Stimulated activated CD4-positive, alpha-beta T cell treated with anti-CD3 and anti-CD28 coated beads, Interleukin-2, amount 100 ng/mL, for 4 hours (primary cell): Measurements from ENCODE around the gene SPAAR.
"Not testable (repeated sequence)": the region's sequence is repeated elsewhere in the genome, so short reads cannot be mapped to it uniquely, and the experiment has no call there.

ENCODE experiments used
- DNase-seq: peaks from one replicate; pipeline ENCODE4 v3.0.0-alpha.2; 2020; ENCODE audit warnings: low read depth

Gene SPAAR

DNA sequence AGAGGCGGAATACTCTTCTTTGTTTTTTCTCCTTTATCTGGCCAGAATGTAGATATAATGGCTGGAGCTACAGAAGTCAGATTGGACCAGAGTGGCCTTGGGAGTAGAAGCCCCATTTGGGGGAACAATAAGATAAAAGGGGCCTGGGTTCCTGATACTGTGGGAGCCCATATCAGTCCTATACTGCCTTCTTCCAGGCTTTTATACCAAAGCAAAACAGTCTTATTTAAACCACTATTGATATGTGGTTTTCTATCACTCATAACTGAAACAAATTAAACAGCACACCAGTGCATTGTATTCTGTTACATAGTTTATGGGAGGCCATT, 14.3 kb downstream of the SPAAR start:
- DNase-seq: no peak

DNA sequence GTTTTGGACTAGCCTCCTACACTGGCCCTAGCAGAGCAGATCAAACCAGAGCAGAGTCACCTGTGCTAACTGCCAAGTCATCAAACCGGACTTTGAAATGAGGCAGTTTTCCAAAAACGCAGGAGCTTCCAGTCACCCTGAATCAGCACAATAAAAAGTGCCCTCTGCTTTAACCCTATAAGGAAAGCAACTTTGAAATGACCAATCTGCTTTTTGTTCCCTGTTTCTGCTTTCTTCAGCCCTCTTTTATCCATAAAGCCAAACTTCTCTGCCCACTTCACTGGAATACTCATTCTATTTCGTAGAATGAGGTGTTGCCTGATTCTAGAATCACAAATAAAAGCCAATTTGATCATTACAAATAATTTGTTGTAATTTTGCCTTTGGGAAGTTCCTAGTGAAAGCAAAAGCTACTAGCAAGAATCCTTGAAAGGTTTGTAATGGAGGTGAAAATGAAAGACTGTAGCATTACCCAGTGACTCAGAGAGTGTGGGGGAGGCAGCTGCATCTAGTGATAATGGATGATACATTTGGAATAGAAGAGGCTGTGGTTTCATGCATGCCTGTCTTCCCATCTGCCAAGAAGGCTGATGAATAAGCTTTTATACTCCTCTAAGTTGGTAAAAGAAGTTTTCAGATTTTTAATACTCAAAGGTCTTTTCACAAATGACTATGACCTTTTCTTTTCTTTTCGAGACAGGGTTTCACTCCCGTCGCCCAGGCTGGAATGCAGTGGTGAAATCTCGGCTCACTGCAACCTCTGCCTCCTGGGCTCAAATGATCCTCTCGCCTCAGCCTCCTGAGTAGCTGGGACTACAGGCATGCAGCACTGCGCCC, 14.9 kb downstream of the SPAAR start:
- DNase-seq: peak; percentile 50

DNA sequence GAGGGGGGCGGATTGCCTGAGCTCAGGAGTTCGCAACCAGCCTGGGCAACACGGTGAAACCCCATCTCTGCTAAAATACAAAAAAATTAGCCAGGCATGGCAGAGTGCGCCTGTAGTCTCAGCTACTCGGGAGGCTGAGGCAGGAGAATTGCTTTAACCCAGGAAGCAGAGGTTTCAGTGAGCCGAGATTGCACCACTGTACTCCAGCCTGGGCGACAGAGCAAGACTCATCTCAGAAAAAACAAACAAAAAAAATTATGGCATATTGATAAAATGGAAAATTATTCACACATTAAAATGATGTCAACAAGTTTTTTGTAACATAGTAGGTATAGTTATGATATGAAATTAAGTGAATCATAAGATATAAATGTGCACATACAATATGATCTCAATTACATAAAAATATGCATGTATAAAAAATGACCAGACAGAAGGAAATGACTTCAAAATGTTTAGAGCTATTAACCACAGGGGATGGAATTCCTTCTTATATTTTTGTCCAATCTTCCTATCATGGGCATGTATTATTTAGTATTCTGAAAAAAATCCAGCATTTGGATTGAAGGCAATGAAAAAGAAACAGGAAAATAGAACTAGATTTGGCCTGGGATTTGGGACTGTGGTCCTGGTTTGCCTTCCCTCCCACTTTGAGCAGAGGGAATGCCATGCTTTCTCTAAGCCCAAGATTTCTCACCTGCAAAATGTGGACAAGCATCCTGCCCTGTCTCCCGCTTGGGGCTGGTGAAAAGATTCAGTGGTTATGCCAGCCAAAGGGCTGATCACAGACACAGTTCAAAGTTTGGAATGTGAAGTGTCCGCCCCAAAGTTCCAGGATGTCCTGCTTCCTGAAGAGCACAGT, 19.5 kb downstream of the SPAAR start:
- no peak for DNase-seq

DNA sequence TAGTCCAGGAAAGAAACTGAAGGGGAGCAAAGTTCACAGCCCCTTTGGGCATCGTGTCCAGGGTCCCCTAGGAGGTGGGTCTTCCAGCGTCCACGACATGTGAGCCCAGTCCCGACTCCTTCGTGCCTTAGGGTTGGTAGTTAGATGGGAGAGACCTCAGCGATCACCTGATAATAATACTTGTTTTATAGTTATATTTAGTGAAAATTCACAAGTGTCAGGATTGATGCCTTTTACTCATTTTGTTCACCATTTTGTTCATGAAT, 20.1 kb downstream of the SPAAR start:
- no peak for DNase-seq

GRCh38 chr9:35930521-35930920, 21.2 kb downstream of the SPAAR start:
- DNase-seq: no peak

DNA sequence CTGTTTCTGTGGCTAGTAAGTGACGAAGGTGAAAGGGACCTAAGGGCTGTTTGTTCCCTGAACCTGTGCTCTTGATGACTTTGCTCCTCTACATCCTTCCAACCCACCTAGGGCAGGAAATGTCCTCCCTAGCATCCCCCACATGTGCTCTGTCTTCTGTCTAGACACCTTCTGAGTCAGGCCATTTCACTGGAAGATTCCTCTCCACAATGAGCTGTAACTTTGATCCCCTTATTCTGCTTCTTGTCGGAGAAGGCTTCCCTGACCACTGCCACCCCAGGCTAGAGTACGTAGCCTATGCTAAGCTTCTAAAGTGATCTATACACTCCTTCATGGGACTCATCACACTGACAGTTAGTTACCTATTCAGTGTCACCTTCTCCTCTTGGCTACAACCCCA, 21.7 kb downstream of the SPAAR start:
- no peak for DNase-seq

- DNase-seq: no peak
Measured at GRCh38 chr9:35932735-35933134, 23.4 kb downstream of the SPAAR start.

DNA sequence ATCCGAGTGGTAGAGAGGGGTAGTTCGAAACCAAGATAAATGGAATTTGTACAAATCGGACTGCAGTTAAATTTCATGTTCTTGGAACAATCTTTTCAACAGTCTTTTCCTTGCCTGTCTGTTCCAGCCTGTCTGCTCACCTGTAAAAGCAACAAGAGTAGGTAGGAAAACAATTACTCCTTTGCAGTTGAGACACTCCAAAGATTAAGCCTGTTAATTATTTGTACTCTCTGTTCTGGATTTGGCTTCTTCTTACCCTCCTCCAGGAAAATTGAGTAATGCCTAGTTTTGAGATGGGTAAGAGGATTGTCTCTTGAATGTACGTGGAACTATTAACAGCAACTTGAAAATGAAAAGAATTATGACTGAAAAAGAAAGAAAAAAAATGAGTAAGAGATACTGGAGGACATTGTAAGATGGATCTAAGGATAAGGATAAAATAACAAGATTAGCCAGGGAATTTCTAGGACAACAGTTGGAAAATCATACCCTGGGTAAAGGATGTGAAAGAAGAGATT, 24.3 kb downstream of the SPAAR start:
- no peak for DNase-seq

GRCh38 chr9:35934069-35934468, 24.8 kb downstream of the SPAAR start:
- not testable (repeated sequence) for DNase-seq

GRCh38 chr9:35935261-35935660, 26.0 kb downstream of the SPAAR start:
- no peak for DNase-seq

- no peak for DNase-seq
Measured at GRCh38 chr9:35935755-35936509, 26.6 kb downstream of the SPAAR start.

DNA sequence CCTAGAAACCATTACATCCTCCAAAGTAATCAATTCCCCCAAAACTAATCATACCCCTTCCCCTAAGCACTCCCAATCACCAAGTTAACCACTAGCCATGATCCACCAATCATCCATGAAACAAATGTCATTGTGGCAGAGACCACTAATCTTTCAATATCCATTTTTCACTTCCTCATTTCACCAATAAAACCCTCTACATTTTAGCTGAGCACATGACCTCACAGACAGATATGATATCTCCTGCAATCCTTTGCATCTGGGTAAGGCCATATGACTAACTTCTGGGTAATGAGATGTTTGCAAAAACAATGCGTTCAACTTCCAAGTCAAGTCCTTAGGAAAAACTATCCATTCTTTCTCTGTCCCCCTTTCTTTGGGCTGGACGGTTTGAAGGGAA, 27.9 kb downstream of the SPAAR start:
- no peak for DNase-seq

- no peak for DNase-seq
Measured at GRCh38 chr9:35938474-35939356, 29.4 kb downstream of the SPAAR start.

DNA sequence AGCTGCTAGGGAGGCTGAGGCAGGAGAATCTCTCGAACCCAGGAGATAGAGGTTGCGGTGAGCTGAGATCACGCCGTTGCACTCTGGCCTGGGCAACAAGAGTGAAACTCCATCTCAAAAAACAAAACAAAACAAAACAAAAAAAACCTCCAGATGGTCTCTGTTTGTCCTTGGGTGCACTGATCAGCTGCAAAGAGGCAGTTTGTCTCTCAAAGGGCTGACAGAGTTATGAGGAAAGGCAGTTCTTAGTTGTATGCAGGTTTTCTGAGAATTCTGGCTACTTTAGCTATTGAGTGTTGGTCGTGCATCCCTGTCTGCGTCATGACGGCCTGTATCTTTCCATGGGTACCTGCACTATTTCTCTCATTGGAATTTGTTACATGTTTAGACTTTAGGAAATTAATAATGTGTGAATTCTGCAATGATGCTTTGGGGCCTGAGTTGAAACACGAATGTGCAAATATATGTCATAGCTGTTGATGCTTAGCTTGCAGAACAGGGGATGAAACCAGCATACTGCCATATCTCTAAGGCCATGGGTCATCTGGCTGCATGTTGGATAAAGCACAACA, 30.5 kb downstream of the SPAAR start:
- DNase-seq: no peak

DNA sequence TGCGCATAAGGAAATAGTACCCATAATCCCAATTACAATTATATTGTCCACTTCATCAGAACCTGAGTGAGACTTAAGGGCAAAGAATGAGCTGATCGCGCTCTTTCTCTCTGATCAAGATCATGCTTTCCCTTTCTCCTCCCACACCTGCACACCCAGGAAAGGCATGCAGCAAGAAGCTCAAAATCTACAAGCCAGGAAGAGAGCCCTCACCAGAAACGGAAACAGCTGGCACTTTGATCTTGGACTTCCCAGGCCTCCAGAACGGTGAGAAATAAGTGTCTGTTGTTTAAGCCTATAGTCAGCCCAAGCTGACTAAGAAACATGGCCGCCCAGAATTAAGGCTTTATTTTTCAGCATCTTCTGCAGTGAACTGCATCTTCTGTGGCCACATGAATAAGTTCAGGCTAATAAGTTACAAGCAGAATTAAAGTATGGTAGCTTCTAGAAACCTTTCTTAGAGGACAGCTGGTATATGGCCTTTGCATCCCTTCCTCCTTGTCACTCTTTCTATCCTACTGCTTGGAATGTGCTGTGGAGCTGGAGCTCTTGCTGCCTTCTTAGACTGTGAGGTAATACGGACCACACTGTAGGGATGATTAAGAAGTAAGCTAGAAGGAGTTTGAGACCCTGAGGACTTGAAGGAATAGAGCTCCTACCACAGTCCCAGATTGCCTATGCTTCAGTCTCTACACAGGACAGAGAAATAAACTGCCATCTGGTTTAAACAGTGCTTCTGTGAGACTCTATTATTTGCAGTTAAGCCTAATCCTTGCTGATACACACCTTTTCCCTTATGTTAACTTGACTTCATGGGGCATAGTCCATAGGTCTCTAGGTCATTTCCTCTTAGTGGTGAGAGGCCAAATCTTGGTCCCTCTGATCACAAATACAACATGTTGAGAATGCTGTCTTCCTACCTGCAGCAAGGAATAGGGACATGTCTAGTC, 31.4 kb downstream of the SPAAR start:
- no peak for DNase-seq

- no peak for DNase-seq
Measured at GRCh38 chr9:35942286-35942685, 33.0 kb downstream of the SPAAR start.

- DNase-seq: no peak
Measured at GRCh38 chr9:35944173-35944572, 34.9 kb downstream of the SPAAR start.

DNA sequence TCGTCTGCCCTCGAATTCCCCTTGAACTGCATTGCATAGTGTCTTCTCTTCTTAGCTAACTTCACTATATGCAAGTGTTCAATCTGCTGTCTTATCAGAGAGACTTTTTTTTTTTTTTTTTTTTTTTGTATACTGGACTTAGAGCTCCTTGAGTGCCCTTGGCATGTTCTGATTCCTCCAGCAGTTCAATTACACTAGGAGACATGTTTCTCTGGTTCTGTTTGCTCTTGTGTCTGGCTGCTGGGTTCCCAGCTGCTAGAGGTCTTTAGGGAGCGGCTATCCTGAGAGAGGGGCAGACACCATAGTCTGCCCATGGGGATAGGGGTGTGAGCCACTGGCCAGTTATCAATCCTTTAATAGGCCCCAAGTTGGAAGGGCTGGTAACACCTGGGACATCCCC, 35.6 kb downstream of the SPAAR start:
- DNase-seq: no peak

DNA sequence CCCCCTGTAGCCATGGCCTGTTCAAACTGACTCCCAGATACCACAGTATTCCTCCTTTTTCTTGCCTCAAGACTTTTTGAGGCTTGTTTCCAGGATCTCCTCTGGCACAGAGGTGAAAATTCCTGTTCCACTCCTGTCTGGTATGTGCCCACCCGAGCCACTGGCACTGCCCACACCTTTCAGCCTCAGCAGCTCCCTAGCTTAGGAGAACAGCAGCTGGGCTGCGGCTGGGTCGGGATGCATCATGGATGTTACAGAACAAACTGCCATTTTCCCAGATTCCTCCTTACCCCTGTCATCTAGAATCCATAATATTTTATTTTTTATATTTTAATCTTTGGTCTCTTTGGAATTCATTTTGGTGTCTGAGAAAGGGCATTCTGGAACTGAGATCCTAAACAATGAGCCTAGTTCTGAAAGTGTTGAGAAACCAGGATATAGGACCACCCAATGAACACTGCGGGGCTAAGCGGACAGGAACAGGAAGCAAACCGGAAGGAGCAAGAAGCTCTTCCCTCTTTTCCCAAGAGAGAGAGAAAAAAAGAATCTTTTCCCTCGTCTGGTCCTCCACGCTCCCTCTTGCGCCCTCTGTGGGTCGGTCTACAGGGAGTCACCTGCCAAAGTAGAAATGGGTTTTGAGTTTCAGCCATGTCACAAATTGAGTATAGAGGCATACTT, 36.2 kb downstream of the SPAAR start:
- DNase-seq: peak; percentile 53

GRCh38 chr9:35948451-35948850, 39.2 kb downstream of the SPAAR start:
- DNase-seq: no peak
